ENCODE results near the gene FBXW5.

- TF ChIP-seq, protein P1, sequence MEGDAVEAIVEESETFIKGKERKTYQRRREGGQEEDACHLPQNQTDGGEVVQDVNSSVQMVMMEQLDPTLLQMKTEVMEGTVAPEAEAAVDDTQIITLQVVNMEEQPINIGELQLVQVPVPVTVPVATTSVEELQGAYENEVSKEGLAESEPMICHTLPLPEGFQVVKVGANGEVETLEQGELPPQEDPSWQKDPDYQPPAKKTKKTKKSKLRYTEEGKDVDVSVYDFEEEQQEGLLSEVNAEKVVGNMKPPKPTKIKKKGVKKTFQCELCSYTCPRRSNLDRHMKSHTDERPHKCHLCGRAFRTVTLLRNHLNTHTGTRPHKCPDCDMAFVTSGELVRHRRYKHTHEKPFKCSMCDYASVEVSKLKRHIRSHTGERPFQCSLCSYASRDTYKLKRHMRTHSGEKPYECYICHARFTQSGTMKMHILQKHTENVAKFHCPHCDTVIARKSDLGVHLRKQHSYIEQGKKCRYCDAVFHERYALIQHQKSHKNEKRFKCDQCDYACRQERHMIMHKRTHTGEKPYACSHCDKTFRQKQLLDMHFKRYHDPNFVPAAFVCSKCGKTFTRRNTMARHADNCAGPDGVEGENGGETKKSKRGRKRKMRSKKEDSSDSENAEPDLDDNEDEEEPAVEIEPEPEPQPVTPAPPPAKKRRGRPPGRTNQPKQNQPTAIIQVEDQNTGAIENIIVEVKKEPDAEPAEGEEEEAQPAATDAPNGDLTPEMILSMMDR (IDR thresholded peaks at IDR 0.05 in 2 of 3, conservative IDR thresholded peaks at IDR 0.05 in 1 of 3; ENCODE audit: borderline replicate concordance in 1 of 3, insufficient read depth in 1 of 3, low read depth in 2 of 3, low read length in 2 of 3) = no peak
- no peak for TF ChIP-seq MAX (IDR thresholded peaks at IDR 0.05)
- no peak for TF ChIP-seq POLR2A (IDR thresholded peaks at IDR 0.05; ENCODE audit: borderline replicate concordance, extremely low read depth, insufficient read depth, insufficient read length)
- no peak for TF ChIP-seq CEBPB (IDR thresholded peaks at IDR 0.05; ENCODE audit: low read depth)
- no peak for TF ChIP-seq ZFX (IDR thresholded peaks at IDR 0.05)
- no peak for TF ChIP-seq EZH2 (IDR thresholded peaks at IDR 0.05)
- no peak for TF ChIP-seq SRF (IDR thresholded peaks at IDR 0.05; ENCODE audit: low read depth)
These were observed 7.8 kb downstream of the FBXW5 start for GRCh38 chr9:136936645-136937170.

Data from HCT116 (cell line).